G401.6 (cell line): ENCODE results near the gene VASP.

Experiments used
- FAIRE-seq: peaks from 2 replicates; lab custom pipeline; 2012; peaks lifted over from hg19 to GRCh38; lab: Jason Lieb, UNC

VASP gene

DNA sequence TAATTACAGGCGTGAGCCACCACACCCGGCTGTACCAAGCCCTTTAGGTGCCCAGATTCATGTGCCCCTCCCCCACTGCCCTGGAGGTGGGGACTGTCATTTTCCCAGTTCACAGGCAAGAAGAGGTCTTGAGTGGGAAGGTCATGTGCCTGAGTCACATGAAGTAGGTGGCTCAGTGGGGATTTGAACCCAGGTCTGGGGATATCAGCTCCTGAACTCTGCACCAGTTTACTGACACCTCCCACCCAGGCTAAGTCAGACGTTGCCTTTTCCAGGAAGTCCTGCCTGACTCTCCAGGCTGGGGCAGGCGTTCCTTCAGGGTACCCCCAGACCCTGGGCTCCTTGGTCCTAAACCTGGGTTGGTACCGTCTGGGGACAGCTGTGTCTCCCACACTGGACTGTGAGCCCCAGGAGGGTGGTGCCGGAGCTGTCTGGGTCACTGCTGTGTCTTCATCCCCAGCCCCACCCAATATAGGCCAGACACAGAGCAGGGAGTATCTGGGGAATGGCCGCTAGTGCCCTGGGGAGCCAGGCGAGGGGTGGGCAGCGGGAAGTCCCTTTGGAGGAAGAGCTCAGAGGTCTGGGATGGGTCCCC is 8.6 kb downstream of the VASP start:
- no peak for FAIRE-seq

DNA sequence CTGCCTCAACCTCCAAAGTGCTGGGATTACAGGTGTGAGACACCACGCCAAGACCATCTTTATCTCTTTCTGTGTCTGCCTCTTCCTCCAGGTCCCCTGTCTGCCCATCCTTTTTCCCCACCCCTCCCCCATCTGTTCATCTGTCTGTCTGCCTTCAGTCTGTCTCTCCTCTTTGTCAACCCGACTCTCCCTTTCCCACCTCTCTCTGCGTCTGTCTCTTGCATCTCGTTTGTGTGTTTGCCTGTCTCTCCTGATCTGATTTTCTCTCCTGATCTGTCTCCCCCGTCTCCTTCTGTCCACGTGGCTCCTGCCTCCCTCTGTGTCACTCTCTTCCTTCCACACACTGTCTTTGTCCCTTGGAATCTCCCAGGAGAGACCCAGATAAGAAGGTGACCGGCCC is 10.0 kb downstream of the VASP start:
- FAIRE-seq = no peak

DNA sequence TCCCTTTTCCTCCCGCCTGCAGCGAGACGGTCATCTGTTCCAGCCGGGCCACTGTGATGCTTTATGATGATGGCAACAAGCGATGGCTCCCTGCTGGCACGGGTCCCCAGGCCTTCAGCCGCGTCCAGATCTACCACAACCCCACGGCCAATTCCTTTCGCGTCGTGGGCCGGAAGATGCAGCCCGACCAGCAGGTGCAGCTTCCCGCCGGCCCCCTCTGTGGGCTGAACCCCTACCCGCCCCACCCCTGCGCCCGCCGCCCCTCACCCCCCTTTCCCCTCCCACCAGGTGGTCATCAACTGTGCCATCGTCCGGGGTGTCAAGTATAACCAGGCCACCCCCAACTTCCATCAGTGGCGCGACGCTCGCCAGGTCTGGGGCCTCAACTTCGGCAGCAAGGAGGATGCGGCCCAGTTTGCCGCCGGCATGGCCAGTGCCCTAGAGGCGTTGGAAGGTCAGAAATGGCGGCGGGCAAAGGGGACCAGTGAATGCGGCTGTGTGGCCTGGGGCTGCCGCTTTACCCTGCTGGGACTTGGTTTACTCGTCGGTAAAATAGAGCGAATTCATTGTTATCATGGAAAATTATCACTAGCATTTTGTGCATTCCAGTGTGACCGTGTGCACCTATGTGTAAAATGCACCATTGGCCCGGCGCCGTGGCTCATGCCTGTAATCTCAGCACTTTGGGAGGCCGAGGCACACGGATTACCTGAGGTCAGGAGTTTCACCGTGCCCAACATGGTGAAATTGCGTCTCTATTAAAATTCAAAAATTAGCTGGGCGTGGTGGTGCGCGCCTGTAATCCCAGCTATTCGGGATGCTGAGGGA is 10.6 kb downstream of the VASP start:
- no peak for FAIRE-seq

DNA sequence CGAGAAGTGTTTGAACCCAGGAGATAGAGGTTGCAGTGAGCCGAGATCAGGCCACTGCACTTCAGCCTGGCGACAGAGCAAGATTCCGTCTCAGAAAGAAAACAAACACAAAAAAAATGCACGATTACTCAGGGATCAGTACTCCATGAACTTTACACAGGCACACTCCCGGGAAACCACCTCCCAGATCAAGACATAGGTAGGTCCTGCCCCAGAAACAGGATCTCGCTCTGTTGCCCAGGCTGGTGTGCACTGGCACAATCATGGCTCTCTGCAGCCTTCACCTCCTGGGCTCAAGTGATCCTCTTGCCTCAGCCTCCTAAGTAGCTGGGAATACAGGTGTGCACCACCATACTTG is 11.2 kb downstream of the VASP start:
- no peak for FAIRE-seq

DNA sequence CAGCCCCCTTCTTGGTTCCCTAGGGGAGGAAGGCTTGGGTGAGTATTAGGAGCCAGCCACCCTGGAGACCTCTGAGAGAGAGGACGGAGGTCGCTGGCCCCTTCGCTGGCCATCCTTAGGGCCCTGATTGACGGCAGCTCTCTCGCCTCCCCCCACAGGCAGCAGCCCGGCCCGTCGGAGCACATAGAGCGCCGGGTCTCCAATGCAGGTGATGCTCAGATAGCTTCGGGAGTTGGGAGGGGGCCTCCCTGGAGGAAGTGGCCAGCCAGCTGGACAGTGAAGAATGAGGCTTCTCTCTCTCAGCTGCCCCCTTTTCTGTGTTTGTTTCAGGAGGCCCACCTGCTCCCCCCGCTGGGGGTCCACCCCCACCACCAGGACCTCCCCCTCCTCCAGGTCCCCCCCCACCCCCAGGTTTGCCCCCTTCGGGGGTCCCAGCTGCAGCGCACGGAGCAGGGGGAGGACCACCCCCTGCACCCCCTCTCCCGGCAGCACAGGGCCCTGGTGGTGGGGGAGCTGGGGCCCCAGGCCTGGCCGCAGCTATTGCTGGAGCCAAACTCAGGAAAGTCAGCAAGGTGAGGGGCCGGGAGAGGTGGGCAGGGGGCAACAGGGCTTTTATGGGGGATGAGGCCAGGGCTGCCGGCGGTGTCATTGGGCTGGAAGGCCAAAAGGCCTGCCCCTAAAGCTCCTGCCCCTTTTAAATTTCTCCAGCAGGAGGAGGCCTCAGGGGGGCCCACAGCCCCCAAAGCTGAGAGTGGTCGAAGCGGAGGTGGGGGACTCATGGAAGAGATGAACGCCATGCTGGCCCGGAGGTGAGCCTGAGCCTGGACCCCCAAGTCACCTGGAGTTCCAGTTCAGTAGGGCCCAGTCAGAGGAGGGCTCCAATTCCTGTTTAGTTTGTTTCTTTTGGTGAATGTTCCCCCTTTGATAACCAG is 15.0 kb downstream of the VASP start:
- no peak for FAIRE-seq

DNA sequence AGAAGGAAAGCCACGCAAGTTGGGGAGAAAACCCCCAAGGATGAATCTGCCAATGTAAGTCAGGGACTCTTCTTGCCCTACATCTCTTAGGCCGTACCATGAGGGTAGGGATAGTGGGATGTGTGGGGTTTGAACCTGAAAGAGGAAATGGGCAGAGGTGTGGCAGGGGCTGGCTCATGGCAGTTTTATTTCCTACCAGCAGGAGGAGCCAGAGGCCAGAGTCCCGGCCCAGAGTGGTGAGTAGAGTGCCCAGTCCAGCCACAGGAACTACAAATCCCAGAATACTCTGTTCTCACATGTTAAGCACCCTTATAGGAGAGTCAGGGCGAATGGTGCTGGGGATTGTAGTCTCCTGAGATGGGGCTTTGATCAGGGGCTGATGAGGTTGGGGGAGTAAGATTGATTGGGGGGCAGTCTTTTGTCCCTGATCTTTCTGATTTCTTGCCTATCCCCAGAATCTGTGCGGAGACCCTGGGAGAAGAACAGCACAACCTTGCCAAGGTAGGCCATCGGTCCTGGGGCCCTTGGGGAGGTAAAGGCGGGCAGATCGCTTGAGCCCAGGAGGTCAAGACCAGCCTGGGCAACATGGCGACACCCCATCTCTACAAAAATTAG is 16.5 kb downstream of the VASP start:
- peak; percentile 95 for FAIRE-seq

DNA sequence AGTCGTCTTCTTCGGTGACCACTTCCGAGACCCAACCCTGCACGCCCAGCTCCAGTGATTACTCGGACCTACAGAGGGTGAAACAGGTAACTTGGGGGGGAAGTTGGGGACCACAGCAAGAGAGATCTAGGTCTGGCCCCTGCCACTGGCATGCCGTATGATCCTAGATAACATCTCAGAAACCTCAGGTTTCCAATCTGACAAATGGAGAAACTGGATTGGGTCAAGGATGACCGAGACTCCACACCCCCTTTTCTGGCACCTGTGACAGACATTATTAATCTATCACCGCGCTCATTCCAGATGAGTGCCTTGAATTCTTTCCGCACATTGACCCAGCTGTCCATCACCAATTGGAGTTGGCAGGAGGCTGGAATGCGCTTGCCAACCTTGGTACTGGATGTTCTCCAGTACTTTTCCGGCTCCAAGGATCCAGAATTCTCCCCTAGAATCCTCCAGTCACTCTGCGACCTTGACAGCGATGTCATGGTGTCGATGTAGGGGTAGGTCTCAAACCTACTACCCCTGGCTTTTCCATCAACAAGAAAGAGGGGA is 17.4 kb downstream of the VASP start:
- no peak for FAIRE-seq

DNA sequence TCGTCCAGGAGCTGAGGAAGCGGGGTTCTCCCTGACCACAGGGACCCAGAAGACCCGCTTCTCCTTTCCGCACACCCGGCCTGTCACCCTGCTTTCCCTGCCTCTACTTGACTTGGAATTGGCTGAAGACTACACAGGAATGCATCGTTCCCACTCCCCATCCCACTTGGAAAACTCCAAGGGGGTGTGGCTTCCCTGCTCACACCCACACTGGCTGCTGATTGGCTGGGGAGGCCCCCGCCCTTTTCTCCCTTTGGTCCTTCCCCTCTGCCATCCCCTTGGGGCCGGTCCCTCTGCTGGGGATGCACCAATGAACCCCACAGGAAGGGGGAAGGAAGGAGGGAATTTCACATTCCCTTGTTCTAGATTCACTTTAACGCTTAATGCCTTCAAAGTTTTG is 18.9 kb downstream of the VASP start:
- FAIRE-seq = peak; percentile 88

DNA sequence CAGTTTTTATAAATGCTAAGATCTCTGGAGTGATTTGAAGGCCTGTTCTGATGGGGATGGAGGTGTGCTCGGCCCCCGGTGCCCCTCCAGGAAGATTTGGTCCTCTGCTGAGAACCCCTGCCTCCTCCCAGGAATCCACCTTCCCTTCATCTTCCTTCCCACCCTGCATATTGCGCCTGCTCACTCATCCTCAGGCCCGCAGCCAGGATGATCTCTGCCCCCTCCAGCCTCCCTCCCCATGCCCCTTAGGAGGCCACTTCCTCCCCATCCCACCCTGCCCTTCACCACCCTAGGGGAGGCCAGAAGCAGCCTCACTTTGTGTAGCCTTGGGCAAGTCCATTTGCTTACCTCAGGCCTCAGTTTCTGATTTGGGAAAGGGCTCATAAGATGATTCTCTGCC is 19.7 kb downstream of the VASP start:
- no peak for FAIRE-seq

DNA sequence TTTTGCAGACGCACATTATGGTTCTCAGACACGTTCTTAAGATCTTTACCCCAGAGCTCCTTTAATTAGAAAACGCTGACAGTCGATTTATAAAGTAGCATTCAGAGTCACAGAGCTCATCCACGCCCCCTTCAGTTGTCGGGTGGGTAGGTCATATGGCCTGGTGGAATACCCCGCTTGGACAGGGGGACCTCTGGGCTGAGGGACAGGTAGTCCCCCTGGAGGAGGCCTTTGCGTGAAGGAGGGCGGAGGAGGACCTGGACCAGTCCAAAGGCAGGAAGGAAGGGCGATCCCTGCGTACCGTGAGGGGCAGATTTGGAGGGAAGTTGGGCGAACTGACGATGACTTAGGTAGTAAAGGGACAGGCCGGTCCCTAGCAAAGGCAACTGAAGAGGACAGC is 20.5 kb downstream of the VASP start:
- FAIRE-seq = no peak

DNA sequence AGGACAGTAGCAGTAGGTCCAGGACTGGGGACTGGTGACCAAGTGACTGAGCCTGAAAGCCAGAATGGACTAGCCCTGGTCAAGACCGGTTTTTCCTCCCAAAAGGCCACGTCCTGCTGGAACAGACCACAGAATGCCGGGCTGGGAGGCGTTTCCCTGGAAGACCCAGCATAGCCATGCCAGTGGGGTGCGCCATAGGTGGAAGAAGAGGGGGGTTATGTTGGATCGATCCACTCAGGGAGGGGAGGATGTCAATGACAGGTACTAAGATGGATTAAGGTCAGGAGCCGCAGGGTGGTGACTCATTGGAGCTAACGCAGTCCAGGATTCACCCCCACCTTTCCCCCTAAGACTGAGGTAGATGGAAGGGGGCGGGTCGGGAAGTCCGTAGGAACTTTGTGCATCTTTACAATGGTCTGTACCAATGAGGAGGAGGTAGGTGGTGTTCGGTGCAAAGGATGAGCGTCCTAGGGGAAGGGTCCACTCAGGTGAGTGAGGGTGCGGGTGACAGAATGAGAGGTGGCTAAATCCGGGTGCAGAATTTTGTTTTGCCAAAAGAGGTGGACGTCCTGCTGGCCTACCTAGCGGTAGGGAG is 21.0 kb downstream of the VASP start:
- no peak for FAIRE-seq

DNA sequence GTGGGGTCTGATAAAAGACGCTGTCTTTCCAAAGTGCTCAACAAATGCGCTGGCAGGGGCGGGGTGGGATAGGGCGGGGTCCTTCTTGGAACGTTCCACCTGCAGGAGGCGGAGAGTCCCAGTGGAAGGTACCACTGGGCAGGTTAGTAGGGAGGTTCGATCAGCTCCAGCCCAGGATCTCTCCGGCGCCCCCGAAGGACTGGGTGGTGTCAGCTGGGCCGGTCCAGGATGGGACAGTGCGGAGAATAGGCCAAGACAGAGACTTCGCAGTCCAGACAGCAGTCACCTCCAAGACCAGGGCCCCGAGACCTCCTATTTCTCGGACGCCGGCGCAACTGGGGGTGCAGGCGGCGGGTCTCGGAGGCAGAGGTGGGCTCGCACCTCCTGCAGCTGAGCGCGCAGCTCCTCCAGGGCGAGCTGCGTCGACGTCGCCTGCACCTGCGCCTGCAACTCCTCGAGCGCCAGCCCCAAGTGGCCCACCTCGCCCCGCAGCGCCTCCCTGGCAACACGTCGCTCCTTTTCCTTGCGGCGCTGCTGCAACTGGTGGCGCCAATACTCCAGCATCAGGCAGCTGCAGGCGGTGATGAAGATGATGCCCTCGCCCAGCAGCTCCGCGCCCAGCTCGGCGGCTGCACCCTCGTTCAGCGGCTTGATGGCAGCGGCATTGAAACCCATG is 21.6 kb downstream of the VASP start:
- FAIRE-seq = no peak

DNA sequence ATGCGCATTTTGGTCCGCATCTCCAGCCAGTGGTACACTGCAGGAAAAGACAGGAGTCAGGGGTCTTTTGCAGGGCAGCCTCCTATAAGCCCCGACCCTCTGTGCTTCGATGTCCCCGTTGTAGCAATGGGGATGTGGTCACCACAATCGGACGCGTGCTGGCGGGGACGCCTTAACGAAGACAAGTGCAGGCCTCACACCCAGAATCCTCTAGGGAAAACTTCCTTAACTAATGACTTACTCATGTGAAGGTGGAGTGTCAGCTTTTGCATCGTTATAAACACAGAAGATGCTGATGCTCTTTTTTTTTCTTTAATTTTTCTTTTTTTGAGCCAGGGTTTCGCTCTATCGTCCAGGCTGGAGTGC is 22.1 kb downstream of the VASP start:
- no peak for FAIRE-seq

DNA sequence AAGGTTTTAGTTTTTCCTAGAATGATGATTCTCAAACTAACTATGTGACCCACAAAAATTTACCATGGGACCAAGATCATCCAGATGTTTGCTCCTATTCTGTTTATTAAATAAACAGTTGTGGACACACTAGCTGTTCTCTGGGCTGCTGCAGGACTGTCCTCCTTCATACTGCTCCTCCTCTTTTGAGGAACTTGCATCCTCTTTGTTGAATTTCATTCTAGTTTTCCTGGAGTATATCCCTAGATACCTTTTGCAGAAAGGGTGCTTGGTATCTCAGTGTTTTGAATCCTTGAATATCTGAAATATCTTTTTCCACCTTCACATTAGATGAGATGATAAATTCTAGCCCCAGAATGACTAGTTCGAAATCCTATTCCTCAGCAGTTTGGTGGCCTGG is 24.1 kb downstream of the VASP start:
- no peak for FAIRE-seq

DNA sequence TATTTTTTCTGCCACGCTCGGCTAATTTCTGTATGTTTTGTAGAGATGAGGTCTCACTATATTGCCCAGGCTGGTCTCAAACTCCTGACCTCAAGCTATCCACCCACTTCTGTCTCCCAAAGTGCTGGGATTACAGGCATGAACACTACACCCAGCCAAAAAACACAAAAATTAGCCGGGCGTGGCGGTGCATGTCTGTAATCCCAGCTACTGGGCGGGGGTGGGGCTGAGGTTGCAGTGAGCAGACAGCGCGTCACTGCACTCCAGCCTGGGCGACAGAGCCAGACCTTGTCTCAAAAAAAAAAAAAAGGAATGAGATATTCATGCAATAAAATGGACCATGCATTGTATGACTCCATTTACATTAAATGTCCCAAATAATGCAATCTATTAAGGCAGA is 32.2 kb downstream of the VASP start:
- FAIRE-seq = no peak

DNA sequence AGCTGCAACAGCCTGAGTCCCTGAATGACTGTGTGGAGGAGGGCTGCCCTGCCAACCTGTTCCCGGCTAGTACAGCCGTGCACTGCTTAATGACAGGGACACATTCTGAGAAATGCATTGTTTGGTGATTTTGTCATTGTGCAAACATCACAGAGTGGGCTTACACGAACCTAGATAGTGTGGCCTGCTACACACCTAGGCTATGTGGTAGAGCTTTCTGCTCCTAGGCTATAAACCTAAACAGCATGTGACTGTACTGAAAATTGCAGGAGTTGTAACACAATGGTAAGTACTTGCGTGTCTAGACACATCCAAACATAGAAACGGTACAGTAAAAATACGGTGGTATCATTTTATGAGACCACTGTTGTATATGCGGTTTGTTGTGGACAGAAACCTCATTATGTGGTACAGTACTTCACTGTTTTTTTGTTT is 35.0 kb downstream of the VASP start:
- FAIRE-seq = no peak

DNA sequence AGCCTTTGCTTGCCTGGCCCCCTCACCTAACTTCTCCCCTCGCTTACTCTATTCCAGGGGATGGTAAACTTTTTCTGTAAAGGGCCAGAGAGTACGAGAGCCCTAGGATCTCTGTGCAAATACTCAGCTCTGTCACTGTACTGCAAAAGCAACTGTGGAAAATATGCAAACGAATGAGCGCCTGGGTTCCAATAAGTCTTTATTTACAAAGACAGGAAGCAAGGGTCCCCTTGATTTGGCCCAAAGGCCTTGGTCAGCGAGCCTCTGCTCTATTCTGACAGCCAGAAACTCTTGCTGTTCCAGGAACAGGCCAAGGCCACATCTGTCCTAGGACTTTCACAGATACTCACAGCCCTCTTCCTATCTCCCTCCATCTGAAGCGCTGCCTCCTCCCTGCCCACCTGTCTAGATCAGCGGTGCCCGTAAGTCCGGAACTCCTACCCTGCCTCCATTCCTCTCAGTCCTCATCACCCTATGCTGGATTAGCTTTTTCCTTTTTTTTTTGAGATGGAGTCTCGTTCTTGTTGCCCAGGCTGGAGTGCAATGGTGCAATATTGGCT is 40.0 kb downstream of the VASP start:
- no peak for FAIRE-seq

DNA sequence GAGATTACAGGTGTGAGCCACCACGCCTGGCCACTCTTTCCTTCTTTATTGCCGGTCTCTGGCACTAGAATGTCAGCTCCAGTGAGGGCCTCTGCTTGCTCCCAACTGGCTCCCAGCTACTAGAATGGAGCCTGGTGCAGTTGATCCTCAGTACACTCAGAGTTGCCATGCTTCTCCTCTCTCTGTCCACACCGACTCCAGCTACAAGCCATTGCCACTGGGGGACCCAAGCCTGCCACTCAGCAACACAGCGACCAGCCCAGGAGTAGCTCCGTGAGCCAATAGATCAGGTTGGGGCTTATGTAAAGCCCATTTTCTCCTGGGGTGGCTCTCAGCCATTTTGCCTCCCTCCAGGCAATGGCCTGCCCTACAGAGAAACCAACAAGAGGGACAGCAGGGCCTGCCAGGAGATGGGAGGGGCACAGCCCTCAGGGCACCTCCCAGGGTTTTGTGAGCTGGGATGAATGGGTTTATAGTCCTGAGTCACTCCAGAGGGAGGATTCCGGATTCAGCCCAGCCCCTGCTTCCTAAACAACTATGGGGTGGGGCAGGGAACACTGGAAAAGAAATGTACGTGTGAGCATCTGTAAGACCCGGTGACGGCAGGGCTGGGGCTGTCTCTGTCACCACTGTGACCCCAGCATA is 40.8 kb downstream of the VASP start:
- FAIRE-seq = no peak

DNA sequence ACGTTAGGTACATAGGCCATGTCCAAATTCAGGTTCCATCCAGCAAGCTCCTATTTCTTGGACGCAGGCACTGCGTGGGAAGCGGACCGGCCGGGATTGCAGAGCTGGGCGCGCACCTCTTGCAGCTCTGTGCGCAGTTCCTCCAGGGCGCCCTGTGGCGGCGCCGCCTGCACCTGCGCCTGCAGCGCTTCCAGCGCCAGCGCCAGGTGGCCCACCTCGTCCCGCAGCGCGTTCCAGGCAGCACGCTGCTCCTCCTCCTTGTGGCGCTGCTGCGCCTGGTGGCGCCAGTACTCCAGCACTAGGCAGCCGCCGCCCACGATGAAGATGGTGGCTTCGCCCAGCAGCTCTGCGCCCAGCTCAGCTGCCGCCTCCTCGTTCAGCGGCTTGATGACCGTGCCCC is 46.2 kb downstream of the VASP start:
- FAIRE-seq = no peak

DNA sequence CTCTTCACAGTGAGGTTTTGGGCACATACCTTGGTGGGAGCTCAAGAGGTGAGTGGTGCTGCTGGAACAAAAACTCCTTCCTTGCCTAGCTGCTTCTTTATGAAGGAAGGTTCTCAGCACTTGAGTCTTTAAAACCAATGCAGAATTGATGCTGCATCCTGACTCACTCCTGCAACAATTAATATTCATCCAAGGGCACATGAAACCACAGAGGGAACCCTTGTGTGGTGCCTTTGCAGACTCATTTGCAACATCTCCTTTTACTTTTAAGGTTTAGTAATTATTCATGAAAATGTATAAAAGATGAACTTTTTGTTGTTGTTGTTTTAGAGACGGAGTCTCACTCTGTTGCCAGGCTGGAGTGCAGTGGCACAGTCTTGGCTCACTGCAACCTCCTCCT is 47.2 kb downstream of the VASP start:
- FAIRE-seq = no peak

DNA sequence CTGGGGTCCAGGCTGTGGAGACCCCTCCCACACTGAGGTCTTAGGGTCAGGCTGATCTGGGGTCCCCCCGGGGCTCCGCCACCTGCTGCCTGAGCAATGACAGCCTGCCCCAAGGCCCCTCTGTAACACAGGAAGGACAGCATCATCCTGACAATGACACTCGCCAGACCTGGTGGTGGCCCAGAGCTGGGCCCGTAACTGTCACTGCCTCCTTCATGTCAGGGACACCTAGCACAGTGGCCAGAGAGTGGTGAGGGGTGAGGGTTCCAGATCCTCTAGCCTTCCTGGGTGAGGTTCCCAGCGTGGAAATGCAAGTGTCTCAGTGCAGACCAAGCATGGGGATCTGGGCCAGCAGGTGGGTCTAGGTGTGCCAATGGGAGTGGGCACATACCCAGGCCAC is 49.6 kb downstream of the VASP start:
- no peak for FAIRE-seq
